Measurements from ENCODE around the gene CD99.

GRCh38 chrX:2711441-2711840 is 20.3 kb downstream of the CD99 start:
- TF ChIP-seq CTCF (IDR thresholded peaks at IDR 0.05; ENCODE audit: low read depth, low read length, missing input control): no peak
- no peak for TF ChIP-seq GABPA (IDR thresholded peaks at IDR 0.05 in 1 of 2, conservative IDR thresholded peaks at IDR 0.05 in 1 of 2)
- TF ChIP-seq YY1 (IDR thresholded peaks at IDR 0.05): no peak
- no peak for TF ChIP-seq SP1 (IDR thresholded peaks at IDR 0.05)
- TF ChIP-seq MAX (IDR thresholded peaks at IDR 0.05): no peak

Data from liver (tissue), 3 donors.